Lung (tissue), 12 donors: Measurements from ENCODE around the gene FOXO1. TPM values are rescaled to one million over a fixed set of nuclear protein-coding genes. Genes with fewer than 3 reads are reported as not detected.

Experiments used
- ATAC-seq: fragments of 200-7000 bp; cut with Tn5 transposase; one replicate; pipeline ENCODE4 v1.9.1; 2020; ENCODE audit warnings: moderate number of reproducible peaks; ENCODE audit not compliant: insufficient read depth, low FRiP score
- DNase-seq, 3 donors: peaks; one replicate each; pipeline ENCODE4 v3.0.0-alpha.2; 2013 to 2017
- H3K27ac ChIP-seq, 2 donors: one replicate each; pipeline ENCODE4 v1.5.1; 2013; ENCODE audit warnings: mild to moderate bottlenecking in 2 of 2, moderate library complexity in 2 of 2, control low read depth in 1 of 2, inconsistent platforms in 1 of 2, low read depth in 1 of 2, low read length in 1 of 2
- H3K27me3 ChIP-seq, 3 donors: one replicate each; pipeline ENCODE4 v1.5.1; 2013; ENCODE audit warnings: low read length in 2 of 3; ENCODE audit not compliant: control insufficient read depth in 3 of 3, insufficient read depth in 3 of 3
- H3K36me3 ChIP-seq, 4 donors: one replicate each; pipeline ENCODE4 v1.5.1; 2013; ENCODE audit warnings: low read length in 4 of 4, mild to moderate bottlenecking in 1 of 4, moderate library complexity in 1 of 4; ENCODE audit not compliant: control insufficient read depth in 4 of 4, insufficient read depth in 4 of 4
- H3K4me1 ChIP-seq, 5 donors: one replicate each; pipeline ENCODE4 v1.5.1; 2013; ENCODE audit warnings: low read length in 5 of 5, mild to moderate bottlenecking in 2 of 5, moderate library complexity in 1 of 5; ENCODE audit not compliant: control insufficient read depth in 5 of 5, insufficient read depth in 5 of 5
- H3K4me3 ChIP-seq: one replicate; pipeline ENCODE4 v1.5.1; 2013; ENCODE audit warnings: mild to moderate bottlenecking, control low read depth, moderate library complexity
- H3K9ac ChIP-seq, 2 donors: one replicate each; pipeline ENCODE4 v1.5.1; 2013; ENCODE audit warnings: low read length in 2 of 2, control low read depth in 1 of 2; ENCODE audit not compliant: insufficient read depth in 1 of 2
- H3K9me3 ChIP-seq, 4 donors: one replicate each; pipeline ENCODE4 v1.5.1; 2013; ENCODE audit warnings: low read length in 3 of 4, mild to moderate bottlenecking in 1 of 4, moderate library complexity in 1 of 4; ENCODE audit not compliant: control insufficient read depth in 4 of 4, insufficient read depth in 3 of 4
- CTCF ChIP-seq: IDR thresholded peaks from 2 replicates; pipeline ENCODE4 v1.5.1; 2012; ENCODE audit warnings: mild to moderate bottlenecking; ENCODE audit errors: control extremely low read depth, extremely low read depth
- WGBS, 2 donors: extraction: QIAGEN DNeasy Blood & Tissue Kit; methylation state at CpG; one replicate each; pipeline ENCODE4 v1.1.7; 2013; 5-methylcytosine and 5-hydroxymethylcytosine counted together
- polyA plus RNA-seq, 2 donors: library from polyadenylated mRNA; stranded (reverse); fragments of 200-250 nt; gene quantifications; one replicate each; pipeline ENCODE4 v1.2.1, GENCODE V29; 2013
- total RNA-seq, 2 donors: library from RNA; depleted of rRNA in 1 of 2; stranded (reverse); fragments of >200 nt in 1 of 2; gene quantifications; one replicate each; pipeline ENCODE4 v1.2.1, GENCODE V29; 2014 to 2021
- donor health status: control.
- donor health status: control.
- donor health status: Bipolar disorder and iron deficiency.
- donor health status: healthy.
- donor health status: DM: yes; HTN: yes; CAD: no.

Gene FOXO1
- total and polyA plus RNA-seq, 4 donors: 4.1 to 37.1 (median 21.3) TPM

GRCh38 chr13:40672765-40673397 lies 6.4 kb upstream of the FOXO1 start:
- Histone ChIP-seq H3K36me3 (no peaks in the 10 kb centered on the region), H3K4me1 (no peaks in the 10 kb centered on the region), H3K4me3 (no peak overlapping the region), H3K9me3 (no peaks in the 10 kb centered on the region), H3K27me3 (peaks cover 0 to 5% (median 4%) of the 10 kb centered on the region in 3 donors), H3K9ac (no peak overlapping the region), H3K27ac (no peak overlapping the region)
- ATAC-seq: no peak
- 66 to 76% methylated on average over 4 of the region's 4 CpGs for WGBS, 2 donors
- DNase-seq: no peak
- no peak for TF ChIP-seq CTCF

DNA sequence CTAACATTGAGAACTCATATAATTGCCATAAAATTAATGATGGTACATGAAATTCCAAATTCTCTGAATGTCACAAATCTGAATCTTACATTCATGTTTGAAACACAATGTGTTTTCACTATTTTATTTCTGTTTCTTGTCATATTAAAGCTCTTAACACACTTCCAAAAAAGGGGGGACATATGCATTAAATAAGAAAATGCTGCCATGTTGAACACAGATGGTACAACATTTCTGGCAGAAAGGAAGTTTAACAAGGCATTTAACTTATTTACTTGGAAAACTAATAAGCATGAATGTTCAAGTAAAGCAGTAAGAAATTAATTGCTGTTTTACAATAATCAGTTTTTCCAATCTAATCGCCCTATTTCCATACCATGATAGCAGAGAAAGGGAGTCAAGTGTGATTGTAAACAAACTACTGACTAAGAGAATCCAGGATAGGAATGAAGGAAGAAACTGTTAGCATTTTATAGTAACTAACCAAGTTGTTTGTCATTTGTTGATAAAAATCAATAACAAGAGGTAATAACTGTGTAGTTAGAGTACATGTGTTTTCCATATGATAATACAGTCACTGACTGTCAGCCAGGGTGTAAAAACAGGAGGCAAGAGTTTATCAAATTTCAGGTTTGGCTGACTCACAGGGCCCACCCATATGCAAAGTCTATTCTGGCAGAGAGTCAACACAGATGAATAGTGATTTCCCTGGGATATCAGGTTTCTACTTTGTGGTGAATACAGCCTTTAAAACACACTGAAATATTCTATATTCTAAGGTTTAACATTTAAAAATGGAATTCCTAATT lies 5.7 kb upstream of the FOXO1 start:
- Histone ChIP-seq H3K36me3 (no peaks in the 10 kb centered on the region), H3K27ac (no peak overlapping the region), H3K9me3 (no peaks in the 10 kb centered on the region), H3K9ac (no peak overlapping the region), H3K4me1 (peaks cover 0 to 5% (median 0%) of the 10 kb centered on the region in 5 donors), H3K27me3 (peaks cover 0 to 5% (median 4%) of the 10 kb centered on the region in 3 donors), H3K4me3 (no peak overlapping the region)
- WGBS, 2 donors: 53 to 69% methylated on average over 1 of the region's 1 CpG
- DNase-seq (no peak), ATAC-seq (no peak)
- TF ChIP-seq CTCF: no peak

- no peak for TF ChIP-seq CTCF
- Histone ChIP-seq H3K4me1 (peaks cover 0 to 5% (median 0%) of the 10 kb centered on the region in 5 donors), H3K36me3 (no peaks in the 10 kb centered on the region), H3K4me3 (no peak overlapping the region), H3K9ac (no peak overlapping the region), H3K27me3 (peaks cover 0 to 6% (median 4%) of the 10 kb centered on the region in 3 donors), H3K27ac (no peak overlapping the region), H3K9me3 (no peaks in the 10 kb centered on the region)
- DNase-seq (no peak), ATAC-seq (no peak)
- 76 to 82% methylated on average over 2 of the region's 2 CpGs for WGBS, 2 donors
Observed at GRCh38 chr13:40670307-40670706, 3.9 kb upstream of the FOXO1 start.
